ENCODE measurements around the gene SLC12A8.

SLC12A8 gene

DNA sequence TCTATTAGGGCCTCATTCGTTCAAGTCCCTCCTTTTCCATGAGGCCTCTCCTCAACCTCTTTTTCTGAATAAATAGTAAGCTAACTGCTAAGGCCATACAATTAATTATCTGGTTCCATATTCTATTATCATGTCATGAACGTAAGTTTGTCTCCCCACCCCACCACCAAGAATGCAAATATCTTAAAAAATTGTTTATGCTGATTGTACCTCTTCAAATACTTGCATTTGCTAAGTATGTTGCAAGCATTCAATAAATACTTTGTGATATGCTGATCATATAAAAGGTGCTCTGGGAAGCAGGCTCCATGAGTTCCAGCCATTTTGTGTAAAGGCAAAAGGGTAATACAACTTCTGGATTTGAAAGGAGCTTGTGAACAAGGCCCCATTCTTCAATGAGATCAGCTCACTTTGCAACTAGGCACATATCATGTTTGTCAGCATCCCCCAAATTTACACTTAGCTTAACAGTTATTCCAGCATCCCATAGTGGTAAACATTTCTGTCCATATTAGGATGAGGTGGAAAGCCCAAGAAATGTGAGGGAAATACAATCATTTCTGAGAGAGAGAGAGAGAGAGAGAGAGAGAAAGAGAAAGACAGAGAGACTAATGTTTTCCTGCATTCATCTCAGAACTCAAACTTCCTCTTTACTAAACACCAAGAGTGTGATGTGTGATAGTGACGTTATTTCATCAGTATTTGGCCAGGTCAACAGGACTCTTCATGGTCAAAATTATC lies 33.2 kb downstream of the SLC12A8 start:
- TF ChIP-seq, protein P1, sequence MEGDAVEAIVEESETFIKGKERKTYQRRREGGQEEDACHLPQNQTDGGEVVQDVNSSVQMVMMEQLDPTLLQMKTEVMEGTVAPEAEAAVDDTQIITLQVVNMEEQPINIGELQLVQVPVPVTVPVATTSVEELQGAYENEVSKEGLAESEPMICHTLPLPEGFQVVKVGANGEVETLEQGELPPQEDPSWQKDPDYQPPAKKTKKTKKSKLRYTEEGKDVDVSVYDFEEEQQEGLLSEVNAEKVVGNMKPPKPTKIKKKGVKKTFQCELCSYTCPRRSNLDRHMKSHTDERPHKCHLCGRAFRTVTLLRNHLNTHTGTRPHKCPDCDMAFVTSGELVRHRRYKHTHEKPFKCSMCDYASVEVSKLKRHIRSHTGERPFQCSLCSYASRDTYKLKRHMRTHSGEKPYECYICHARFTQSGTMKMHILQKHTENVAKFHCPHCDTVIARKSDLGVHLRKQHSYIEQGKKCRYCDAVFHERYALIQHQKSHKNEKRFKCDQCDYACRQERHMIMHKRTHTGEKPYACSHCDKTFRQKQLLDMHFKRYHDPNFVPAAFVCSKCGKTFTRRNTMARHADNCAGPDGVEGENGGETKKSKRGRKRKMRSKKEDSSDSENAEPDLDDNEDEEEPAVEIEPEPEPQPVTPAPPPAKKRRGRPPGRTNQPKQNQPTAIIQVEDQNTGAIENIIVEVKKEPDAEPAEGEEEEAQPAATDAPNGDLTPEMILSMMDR (IDR thresholded peaks at IDR 0.05; ENCODE audit: borderline replicate concordance, insufficient read depth, low read depth, low read length): no peak

DNA sequence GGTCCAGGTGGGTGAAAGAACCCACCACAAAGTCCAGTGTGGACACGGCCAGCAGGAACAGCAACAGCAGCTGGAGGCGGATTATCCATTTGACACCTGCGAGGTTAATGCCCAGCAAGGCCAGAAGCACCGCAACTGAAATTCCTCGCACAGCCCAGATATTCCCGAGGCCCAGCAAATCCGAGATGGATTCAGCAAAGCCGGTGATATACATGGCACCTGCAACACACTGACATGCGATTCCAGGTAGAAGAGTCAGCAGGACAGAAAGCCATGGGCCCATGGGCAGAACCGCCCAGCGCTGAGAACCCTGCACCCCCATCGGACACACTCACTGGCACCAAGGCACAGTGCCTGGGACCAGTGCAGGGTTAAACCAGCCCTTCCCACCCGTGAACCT lies 34.8 kb downstream of the SLC12A8 start:
- H3K4me3 ChIP-seq (ENCODE audit: low read depth, low read length): no peak overlapping the region
- TF ChIP-seq, protein P1 (IDR thresholded peaks at IDR 0.05; ENCODE audit: borderline replicate concordance, insufficient read depth, low read depth, low read length): no peak

More for the DNA sequence above, 33.2 kb downstream of the SLC12A8 start:
- H3K4me3 ChIP-seq (ENCODE audit: low read depth, low read length): no peak overlapping the region

DNA sequence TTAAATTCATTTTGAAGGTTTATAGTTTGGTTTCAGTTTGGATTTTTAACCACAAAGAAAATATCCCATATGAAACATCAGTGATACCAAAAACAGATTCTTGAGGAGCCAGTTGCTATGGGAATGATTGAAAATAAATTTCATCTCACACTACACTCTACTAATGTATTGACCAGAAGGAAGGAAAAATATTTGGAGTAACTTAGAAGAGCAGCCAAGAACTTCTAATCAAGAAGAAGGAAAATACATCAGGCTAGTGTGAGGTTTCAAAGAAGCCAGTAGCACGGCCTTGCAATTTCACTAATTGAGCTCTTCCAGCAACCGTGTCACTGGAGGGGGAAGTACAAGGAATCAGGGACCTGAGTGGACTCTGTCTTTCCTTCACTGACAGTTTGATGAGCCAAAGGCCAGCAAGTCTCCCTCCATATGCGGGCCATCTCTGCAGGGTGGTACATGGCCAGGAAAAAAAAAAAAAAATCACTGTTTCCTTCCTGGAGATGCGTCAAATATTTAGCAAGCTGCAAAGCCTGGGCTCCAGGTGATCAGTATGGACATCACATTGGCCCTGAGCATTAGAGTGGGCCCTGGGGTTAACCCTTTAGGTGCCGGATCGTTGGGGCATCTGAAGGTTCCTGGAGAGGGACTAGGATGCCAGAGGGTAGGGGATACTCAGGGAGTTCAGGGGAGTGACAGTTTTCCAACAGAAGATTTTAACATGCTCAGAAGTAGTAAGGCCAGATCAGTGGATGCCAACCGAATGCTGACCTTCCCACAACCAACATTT lies 37.1 kb downstream of the SLC12A8 start:
- TF ChIP-seq, protein P1 (IDR thresholded peaks at IDR 0.05; ENCODE audit: borderline replicate concordance, insufficient read depth, low read depth, low read length): no peak
- no peak overlapping the region for H3K4me3 ChIP-seq (ENCODE audit: low read depth, low read length)

DNA sequence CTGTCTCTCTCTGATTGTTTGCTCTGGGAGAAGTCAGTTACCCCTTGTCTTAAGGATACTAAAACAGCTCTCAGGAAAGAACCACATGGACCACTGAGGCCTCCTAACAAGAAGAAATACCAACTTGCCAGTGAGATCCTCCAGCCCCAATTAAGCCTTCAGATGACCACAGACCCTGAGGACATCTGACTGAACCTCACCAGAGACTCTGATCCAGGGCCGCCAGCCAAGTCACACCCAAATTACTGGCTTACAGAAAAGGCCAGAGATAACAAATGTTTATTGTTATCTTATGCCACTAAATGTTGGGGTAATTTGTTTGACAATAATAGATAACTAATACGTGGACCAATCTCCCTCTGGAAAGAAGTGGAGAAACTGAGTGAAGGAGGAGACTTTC lies 40.2 kb downstream of the SLC12A8 start:
- TF ChIP-seq, protein P1 (IDR thresholded peaks at IDR 0.05; ENCODE audit: borderline replicate concordance, insufficient read depth, low read depth, low read length): no peak
- H3K4me3 ChIP-seq (ENCODE audit: low read depth, low read length): no peak overlapping the region

DNA sequence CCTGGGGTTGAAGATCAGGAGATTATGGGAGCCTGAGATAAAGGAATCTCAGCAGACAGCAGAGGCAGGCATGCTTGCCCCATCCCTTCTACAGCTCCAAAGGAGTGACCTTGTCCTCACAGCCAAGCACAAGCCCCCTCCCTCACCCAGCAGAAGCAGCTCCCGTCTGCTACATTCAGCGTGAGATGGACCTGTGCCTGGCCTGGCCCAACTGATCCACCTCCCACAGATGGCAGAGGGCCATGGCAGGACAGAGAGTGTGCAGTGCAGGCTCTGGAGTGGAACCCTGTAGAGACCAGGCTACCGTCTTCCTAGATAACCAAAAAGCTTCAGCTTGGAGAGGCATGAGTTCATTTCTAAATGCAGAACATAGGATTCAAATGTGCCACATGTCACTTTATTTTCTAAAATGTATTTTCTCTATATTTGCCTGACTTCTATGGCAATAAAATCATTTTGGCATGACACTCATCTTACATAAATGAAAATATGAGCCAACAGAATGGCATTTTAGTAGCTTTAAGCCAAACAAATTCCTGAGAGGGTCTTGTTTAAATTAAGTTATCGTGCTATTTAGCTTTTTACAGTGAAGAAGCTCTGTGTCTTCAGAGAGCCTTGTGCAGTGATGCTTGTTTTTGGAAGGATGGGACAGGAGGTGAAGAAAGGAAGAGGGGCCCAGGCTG lies 43.7 kb downstream of the SLC12A8 start:
- TF ChIP-seq, protein P1 (IDR thresholded peaks at IDR 0.05; ENCODE audit: borderline replicate concordance, insufficient read depth, low read depth, low read length): no peak
- no peak overlapping the region for H3K4me3 ChIP-seq (ENCODE audit: low read depth, low read length)

DNA sequence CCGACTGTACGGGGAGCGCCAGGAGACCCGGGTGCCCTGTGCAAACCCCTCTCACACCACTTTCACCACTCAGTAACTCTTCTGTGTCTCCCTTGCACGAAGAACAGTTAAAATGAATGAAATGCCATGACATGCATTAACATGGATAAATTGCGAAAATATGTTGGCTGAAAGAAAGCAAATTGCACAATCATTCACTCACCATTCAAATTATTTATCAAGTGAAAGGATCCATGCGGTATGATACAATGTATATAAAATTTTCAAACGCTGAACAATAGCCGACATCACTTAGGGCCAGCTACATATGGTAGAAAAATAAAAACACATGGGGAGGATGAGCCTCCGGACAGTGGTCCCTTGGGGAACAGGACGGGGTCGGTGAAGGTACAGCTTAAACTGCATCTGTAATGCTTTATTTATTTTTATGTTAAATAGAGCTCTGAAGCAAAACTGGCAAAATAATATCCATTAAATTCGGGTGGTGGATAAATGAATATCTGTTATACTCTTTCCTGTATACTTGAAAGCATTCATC lies 45.9 kb downstream of the SLC12A8 start:
- H3K4me3 ChIP-seq (ENCODE audit: low read depth, low read length): no peak overlapping the region
- TF ChIP-seq, protein P1 (IDR thresholded peaks at IDR 0.05; ENCODE audit: borderline replicate concordance, insufficient read depth, low read depth, low read length): no peak
